ENCODE results near the gene PCDHA7.
"Not testable (repeated sequence)": the region's sequence is repeated elsewhere in the genome, so short reads cannot be mapped to it uniquely, and the experiment has no call there.

The PCDHA7 gene

GRCh38 chr5:140822281-140822629, 11.8 kb upstream of the PCDHA7 start:
- no peak for DNase-seq

GRCh38 chr5:140822969-140823368, 11.1 kb upstream of the PCDHA7 start:
- not testable (repeated sequence) for DNase-seq

- DNase-seq = no peak
Measured at GRCh38 chr5:140823475-140823874, 10.6 kb upstream of the PCDHA7 start.

- no peak for DNase-seq
Measured at GRCh38 chr5:140827704-140828361, 6.2 kb upstream of the PCDHA7 start, which contains the start of gene PCDHA6. Gene PCDHA6, plus strand, starts transcription at chr5:140827960. Its CDS starts 132 bp downstream, at chr5:140828092.

GRCh38 chr5:140828362-140828737, 5.7 kb upstream of the PCDHA7 start:
- DNase-seq = no peak

GRCh38 chr5:140829511-140830501, 4.3 kb upstream of the PCDHA7 start:
- DNase-seq = not testable (repeated sequence)

- DNase-seq = not testable (repeated sequence)
Measured at GRCh38 chr5:140834439-140835008, 455 bp downstream of the PCDHA7 start.

GRCh38 chr5:140835622-140836510, 1.8 kb downstream of the PCDHA7 start:
- no peak for DNase-seq

- no peak for DNase-seq
Measured at GRCh38 chr5:140840978-140841962, 7.2 kb downstream of the PCDHA7 start, which contains the start of gene PCDHA8. Gene PCDHA8, plus strand, starts transcription at chr5:140841187. Its CDS starts 135 bp downstream, at chr5:140841322.

GRCh38 chr5:140842798-140843733, 9.0 kb downstream of the PCDHA7 start:
- DNase-seq = no peak

GRCh38 chr5:140848139-140849102, 14.4 kb downstream of the PCDHA7 start, which contains the start of gene PCDHA9:
Gene PCDHA9, plus strand, starts transcription at chr5:140848382. Its CDS starts 114 bp downstream, at chr5:140848496.
- DNase-seq = not testable (repeated sequence)

- not testable (repeated sequence) for DNase-seq
Measured at GRCh38 chr5:140849831-140850634, 16.0 kb downstream of the PCDHA7 start.

- DNase-seq = no peak
Measured at GRCh38 chr5:140855772-140856674, 22.0 kb downstream of the PCDHA7 start, which contains the start of gene PCDHA10. Gene PCDHA10, plus strand, starts transcription at chr5:140855897. Its CDS starts 152 bp downstream, at chr5:140856049.

- no peak for DNase-seq
Measured at GRCh38 chr5:140857177-140857986, 23.3 kb downstream of the PCDHA7 start.

GRCh38 chr5:140857987-140858240, 23.8 kb downstream of the PCDHA7 start:
- no peak for DNase-seq
